ENCODE data around the gene MPPED1.

DNA sequence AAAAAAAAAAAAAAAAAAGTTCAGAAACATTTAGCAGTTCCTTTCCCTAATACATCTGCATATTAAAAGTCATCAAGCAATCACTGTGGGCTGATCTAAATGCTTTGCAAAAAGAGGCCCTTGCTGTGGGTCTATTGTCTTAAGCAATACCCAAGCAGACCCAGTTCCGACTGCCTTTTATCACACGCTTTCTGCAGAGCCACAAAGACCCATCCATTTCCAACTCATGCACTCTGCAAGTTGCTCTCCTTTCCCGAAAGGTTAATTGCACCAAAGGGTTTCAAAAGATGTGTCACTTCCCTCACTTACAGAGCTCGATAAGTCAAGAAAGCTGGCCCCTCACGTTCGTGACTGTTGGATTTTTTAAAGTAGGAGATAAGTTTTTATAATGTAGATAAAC is 138.9 kb downstream of the MPPED1 start:
- TF ChIP-seq POLR2A (IDR thresholded peaks at IDR 0.05; ENCODE audit: insufficient read depth in 1 of 2, low read depth in 2 of 2, low read length in 2 of 2) (no peak), ASH2L (IDR thresholded peaks at IDR 0.05; ENCODE audit: insufficient read length, low read depth, low read length) (no peak), MTA1 (CRISPR knock-in tag; IDR thresholded peaks at IDR 0.05; ENCODE audit: borderline replicate concordance) (no peak), ZNF563 (CRISPR knock-in tag; IDR thresholded peaks at IDR 0.05) (no peak), GABPA (IDR thresholded peaks at IDR 0.05; ENCODE audit: low read depth, low read length) (no peak), GABPA (CRISPR knock-in tag; IDR thresholded peaks at IDR 0.05; ENCODE audit: low read depth) (no peak), GLI4 (CRISPR knock-in tag; IDR thresholded peaks at IDR 0.05; ENCODE audit: borderline replicate concordance) (no peak)
- TF ChIP-seq, protein P1, sequence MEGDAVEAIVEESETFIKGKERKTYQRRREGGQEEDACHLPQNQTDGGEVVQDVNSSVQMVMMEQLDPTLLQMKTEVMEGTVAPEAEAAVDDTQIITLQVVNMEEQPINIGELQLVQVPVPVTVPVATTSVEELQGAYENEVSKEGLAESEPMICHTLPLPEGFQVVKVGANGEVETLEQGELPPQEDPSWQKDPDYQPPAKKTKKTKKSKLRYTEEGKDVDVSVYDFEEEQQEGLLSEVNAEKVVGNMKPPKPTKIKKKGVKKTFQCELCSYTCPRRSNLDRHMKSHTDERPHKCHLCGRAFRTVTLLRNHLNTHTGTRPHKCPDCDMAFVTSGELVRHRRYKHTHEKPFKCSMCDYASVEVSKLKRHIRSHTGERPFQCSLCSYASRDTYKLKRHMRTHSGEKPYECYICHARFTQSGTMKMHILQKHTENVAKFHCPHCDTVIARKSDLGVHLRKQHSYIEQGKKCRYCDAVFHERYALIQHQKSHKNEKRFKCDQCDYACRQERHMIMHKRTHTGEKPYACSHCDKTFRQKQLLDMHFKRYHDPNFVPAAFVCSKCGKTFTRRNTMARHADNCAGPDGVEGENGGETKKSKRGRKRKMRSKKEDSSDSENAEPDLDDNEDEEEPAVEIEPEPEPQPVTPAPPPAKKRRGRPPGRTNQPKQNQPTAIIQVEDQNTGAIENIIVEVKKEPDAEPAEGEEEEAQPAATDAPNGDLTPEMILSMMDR (CRISPR knock-in tag; IDR thresholded peaks at IDR 0.05) = no peak
